Stimulated activated CD4-positive, alpha-beta T cell treated with anti-CD3 and anti-CD28 coated beads, TNF-alpha, amount 100 ng/mL, for 1 hour (primary cell): ENCODE measurements around the gene IL21R.
"Not testable (repeated sequence)": the region's sequence is repeated elsewhere in the genome, so short reads cannot be mapped to it uniquely, and the experiment has no call there.

Experiments
- DNase-seq, 3 donors: peaks; one replicate each; pipeline ENCODE4 v3.0.0-alpha.2; 2020; ENCODE audit warnings: low read depth in 3 of 3, low spot score in 1 of 3

IL21R gene

GRCh38 chr16:27426423-27427408, 24.7 kb downstream of the IL21R start:
- DNase-seq = peak in 2 of 3 donors; percentile 45 to 62

DNA sequence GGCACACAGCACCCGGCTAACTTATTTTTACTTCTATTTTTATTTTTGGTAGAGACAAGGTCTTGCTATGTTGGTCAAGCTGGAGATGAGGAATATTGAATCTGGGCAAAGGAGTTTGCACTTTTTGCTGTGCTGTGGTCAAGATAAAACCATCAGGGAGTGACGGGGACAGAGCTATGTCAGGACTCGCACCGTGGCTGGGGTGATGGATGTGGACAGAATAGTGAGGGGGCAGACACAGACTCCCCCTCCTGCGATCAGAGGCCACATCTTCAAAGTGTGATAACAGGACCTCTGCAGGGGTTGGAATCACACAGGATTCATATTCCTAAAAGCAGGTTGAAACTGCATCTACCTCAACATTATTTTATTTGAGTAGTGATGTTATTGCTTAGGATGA, 25.6 kb downstream of the IL21R start:
- DNase-seq = no peak

DNA sequence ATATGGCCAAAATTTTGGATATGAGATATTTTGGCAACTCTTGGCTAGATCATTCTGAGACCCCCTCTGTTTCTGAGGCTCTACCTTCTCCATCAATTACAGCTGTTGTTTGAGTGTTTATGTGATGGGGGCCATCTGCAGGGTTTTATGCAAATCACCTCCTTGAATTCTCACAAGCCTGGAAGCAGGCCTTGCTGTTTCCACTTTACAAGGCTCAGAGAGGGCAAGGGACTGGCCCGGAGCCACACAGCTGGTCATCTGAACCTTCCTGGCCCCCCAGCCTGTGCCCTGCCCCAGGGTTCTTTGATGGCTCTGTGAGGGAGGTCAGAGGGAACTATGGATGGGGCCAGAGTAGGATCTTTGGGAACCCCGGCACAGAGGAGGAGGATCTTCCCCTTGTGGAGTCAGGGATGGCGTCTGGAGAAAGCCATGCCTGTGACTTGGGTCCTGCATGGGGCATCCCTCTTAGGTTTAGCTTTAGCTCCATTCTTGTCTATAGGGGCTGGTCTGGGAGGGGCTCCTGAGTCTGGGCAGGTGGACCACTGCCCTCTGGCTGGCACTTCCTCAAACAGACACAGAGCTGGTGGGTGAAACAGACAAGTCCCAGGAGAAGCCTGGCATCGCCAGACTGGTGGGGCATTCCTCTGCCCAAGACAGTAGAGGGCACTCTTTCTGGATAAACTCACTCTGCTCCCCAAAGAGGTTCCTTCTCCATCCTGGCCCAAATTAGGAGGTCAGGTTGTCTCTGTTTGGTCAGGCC, 26.2 kb downstream of the IL21R start:
- DNase-seq = no peak

- DNase-seq = no peak
Measured at GRCh38 chr16:27429330-27429871, 27.4 kb downstream of the IL21R start.

DNA sequence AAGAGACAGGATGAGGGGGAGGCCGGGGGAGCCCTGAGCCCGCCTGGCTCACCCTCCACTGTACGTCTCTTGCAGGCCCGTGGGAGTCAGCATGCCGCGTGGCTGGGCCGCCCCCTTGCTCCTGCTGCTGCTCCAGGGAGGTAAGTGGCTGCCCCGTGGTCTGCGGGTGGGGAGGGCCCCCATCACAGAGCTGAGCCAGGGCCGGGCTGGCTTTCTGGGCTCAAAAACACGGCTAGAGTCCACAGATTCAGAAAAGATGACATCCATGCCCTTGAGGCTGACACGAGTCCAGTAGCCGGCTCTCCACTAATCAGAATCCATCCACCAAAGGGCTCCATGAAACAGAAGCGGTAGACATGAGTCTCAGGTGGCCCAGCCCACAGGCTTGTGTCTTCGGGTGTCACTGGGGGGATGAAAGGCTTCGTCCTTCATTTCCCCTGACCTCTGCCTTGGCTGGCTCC, 28.0 kb downstream of the IL21R start:
- no peak for DNase-seq

DNA sequence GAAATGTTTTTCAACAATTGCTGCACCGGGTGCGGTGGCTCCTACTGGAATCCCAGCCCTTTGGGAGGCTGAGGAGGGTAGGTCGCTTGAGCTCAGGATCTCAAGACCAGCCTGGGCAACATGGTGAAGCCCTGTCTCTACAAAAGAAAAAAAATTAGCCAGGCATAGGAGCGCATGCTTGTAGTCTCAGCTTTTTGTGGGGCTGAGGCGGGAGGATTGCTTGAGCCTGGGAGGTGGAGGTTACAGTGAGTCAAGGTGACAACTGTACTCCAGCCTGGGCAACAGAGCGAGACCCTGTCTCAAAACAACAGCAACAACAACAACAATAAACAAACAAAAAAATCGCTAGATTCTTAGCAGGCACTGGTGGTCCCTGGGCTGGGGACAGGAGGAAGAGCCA, 28.5 kb downstream of the IL21R start:
- no peak for DNase-seq

DNA sequence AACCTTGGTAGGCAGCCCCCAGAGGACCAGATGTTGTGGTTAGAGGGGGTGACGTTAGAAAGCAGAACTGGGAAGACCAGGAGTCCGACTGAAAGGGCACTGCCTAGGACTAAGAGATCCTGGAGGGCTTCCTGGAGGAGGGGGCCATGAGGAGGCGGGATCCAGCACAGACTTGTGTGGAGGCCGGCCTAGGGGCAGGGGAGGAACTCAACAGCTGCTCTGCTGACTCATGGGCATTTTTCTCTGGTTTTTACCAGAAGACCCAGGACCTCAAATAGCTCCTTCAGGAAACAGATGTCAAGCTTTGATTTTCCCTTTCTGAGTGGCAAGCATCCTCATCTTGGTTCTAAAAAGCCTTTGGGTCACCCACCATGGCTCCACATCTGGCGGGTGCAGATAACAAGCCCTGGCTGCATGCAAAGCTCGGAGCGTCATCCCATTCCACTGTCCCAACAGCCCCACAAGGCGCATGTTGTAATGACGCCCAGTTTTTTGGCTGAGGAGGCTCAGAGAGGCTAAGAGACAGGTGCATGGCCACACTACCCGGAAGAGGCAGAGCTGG, 29.0 kb downstream of the IL21R start:
- no peak for DNase-seq

GRCh38 chr16:27431773-27432532, 30.0 kb downstream of the IL21R start:
- DNase-seq = no peak

GRCh38 chr16:27432558-27432957, 30.6 kb downstream of the IL21R start:
- no peak for DNase-seq

- not testable (repeated sequence) for DNase-seq
Measured at GRCh38 chr16:27433191-27433590, 31.2 kb downstream of the IL21R start.

DNA sequence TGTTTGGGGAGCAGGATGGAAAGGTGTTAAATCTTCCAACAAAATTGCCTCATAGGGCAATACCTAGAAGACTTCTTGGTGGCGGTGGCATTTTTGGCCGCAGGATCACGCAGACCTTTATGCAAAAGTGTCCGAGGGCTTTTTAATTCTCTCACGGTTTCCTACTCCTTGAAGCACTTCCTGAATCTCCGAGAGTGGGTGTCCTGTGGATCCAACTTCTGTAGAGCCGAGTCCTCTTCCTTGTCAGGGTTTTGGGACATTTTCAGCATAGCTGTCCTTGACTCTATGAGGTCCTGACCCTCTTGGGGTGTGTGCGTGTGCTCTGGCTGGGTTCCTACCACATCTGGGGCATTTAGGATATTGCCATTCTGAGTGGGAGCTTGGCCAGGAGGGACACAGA, 31.7 kb downstream of the IL21R start:
- no peak for DNase-seq

GRCh38 chr16:27434141-27435051, 32.4 kb downstream of the IL21R start:
- no peak for DNase-seq

DNA sequence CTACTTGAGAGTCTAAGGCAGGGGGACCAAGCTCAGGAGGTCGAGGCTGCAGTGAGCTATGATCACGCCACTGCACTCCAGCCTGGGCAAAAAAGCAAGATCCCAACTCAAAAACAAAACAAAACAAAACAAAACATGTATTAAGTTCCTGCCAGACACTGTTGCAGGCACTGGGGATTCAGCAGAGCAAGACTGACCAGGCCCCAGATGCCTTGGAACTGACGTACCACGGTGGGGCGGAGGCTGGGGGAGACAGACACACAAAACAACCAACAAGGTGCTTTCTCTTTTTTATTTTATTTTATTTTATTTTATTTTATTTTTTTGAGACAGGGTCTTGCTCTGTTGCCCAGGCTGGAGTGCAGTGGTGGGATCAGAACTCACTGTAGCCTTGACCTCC, 33.2 kb downstream of the IL21R start:
- DNase-seq = not testable (repeated sequence)

- DNase-seq = no peak
Measured at GRCh38 chr16:27436065-27436464, 34.1 kb downstream of the IL21R start.

- no peak for DNase-seq
Measured at GRCh38 chr16:27436921-27437650, 35.1 kb downstream of the IL21R start.

GRCh38 chr16:27437946-27438345, 36.0 kb downstream of the IL21R start:
- DNase-seq = no peak

- DNase-seq = no peak
Measured at GRCh38 chr16:27439271-27440018, 37.5 kb downstream of the IL21R start.

- DNase-seq = no peak
Measured at GRCh38 chr16:27441276-27441675, 39.3 kb downstream of the IL21R start.
